K562 (cell line): Measurements from ENCODE around the gene SLC39A11. TPM values are rescaled to one million over a fixed set of nuclear protein-coding genes. Genes with fewer than 3 reads are reported as not detected.

Source experiments
- ATAC-seq: fragments of 200-7000 bp; cut with Tn5 transposase; 3 replicates; pipeline ENCODE4 v1.9.1; 2020; ENCODE audit warnings: moderate library complexity
- BruUV-seq: library from RNA; stranded (reverse); fragments of 400-500 nt; replicated peaks from 2 replicates; lab custom pipeline; 2021; lab: Mats Ljungman, UMichigan
- CTCF ChIA-PET: fragments of 300-600 bp; formaldehyde crosslinking; extraction: SDS; loops from one replicate; lab custom pipeline; 2021; ENCODE audit warnings: low intra/inter-chr PET ratio; lab: Yijun Ruan, JAX
- POLR2A ChIA-PET: fragments of 300-600, 350-650 bp; sonication (Branson Sonifier 250); formaldehyde crosslinking; extraction: SDS; loops from one replicate; lab custom pipeline; 2021; ENCODE audit warnings: antibody characterized with exemption, inconsistent platforms; lab: Yijun Ruan, JAX
- DNase-seq, 4 experiments: peaks; one replicate each; pipeline versions ENCODE4 v3.0.0 to v3.0.0-alpha.2; 2011 to 2018; ENCODE audit warnings: low spot score in 3 of 4, mixed read lengths in 3 of 4; ENCODE audit errors: extremely low read depth in 1 of 4
- FAIRE-seq: peaks from 2 replicates; lab custom pipeline; 2011; peaks lifted over from hg19 to GRCh38; lab: Jason Lieb, UNC
- H2AFZ ChIP-seq: 2 replicates; pipeline ENCODE4 v1.6.0; 2011; ENCODE audit warnings: low read depth, low read length, control low read depth, inconsistent platforms
- H3K27ac ChIP-seq: fragments of 200-600 bp; 3 replicates; pipeline ENCODE4 v1.8.0; 2011; ENCODE audit warnings: low read depth, mild to moderate bottlenecking, control low read depth, inconsistent platforms, low read length, moderate library complexity, mixed read lengths; ENCODE audit errors: extremely low read depth
- H3K27me3 ChIP-seq, 2 experiments: fragments of 300-600 bp in 1 of 2; 2 replicates in 1 of 2; 3 replicates in 1 of 2; pipeline versions ENCODE4 v1.6.0 to v1.8.0; 2011; ENCODE audit warnings: inconsistent platforms in 2 of 2, low read length in 2 of 2, mild to moderate bottlenecking in 1 of 2, mixed read lengths in 1 of 2, moderate library complexity in 1 of 2; ENCODE audit not compliant: control insufficient read depth in 2 of 2, insufficient read depth in 2 of 2
- H3K36me3 ChIP-seq: fragments of 300-600 bp; 3 replicates; pipeline ENCODE4 v1.8.0; 2011; ENCODE audit warnings: mild to moderate bottlenecking, low read length, inconsistent platforms; ENCODE audit not compliant: control insufficient read depth, insufficient read depth
- H3K4me1 ChIP-seq, 2 experiments: fragments of 200-600 bp in 1 of 2; replicated peaks in 1 of 2; 2 replicates in 1 of 2; 3 replicates in 1 of 2; pipeline versions ENCODE4 v1.5.1 to v1.8.0; 2011; ENCODE audit warnings: inconsistent platforms in 2 of 2, low read length in 2 of 2, mild to moderate bottlenecking in 1 of 2, mixed read lengths in 1 of 2, moderate library complexity in 1 of 2; ENCODE audit not compliant: control insufficient read depth in 2 of 2, insufficient read depth in 2 of 2
- H3K4me2 ChIP-seq: 2 replicates; pipeline ENCODE4 v1.6.1; 2011; ENCODE audit warnings: low read length, control low read depth, inconsistent platforms, mixed read lengths; ENCODE audit not compliant: insufficient read depth
- H3K4me3 ChIP-seq: fragments of 200-600 bp; sonication (generic), shearing (Covaris generic); 2 replicates; pipeline ENCODE4 v1.5.1; 2016; ENCODE audit warnings: control low read depth, inconsistent platforms
- H3K79me2 ChIP-seq: fragments of 200-600 bp; 3 replicates; pipeline ENCODE4 v1.8.0; 2011; ENCODE audit warnings: low read length, inconsistent platforms; ENCODE audit not compliant: control insufficient read depth, insufficient read depth
- H3K9ac ChIP-seq, 2 experiments: 2 replicates each; pipeline versions ENCODE4 v1.6.0 to v1.6.1; 2011; ENCODE audit warnings: low read depth in 2 of 2, low read length in 2 of 2, control low read depth in 1 of 2, inconsistent platforms in 1 of 2, mild to moderate bottlenecking in 1 of 2, mixed read lengths in 1 of 2; ENCODE audit not compliant: insufficient read depth in 1 of 2
- H3K9me1 ChIP-seq: one replicate; pipeline ENCODE4 v1.6.0; 2011; ENCODE audit warnings: inconsistent platforms, mild to moderate bottlenecking, low read length, moderate library complexity; ENCODE audit not compliant: control insufficient read depth, insufficient read depth
- H3K9me3 ChIP-seq: replicated peaks from 2 replicates; pipeline ENCODE4 v1.5.1; 2011; ENCODE audit warnings: low read depth, low read length, inconsistent platforms; ENCODE audit not compliant: control insufficient read depth, insufficient read depth
- H4K20me1 ChIP-seq: replicated peaks from 2 replicates; pipeline ENCODE4 v1.6.1; 2011; ENCODE audit warnings: low read length, inconsistent platforms, mixed read lengths; ENCODE audit not compliant: control insufficient read depth, insufficient read depth
- CBFA2T2 ChIP-seq: fragments of 450-650 bp; conservative IDR thresholded peaks from 2 replicates; pipeline ENCODE4 v1.6.1; 2017; ENCODE audit warnings: mild to moderate bottlenecking
- CREB5 ChIP-seq: fragments of 250-450 bp; sonication (Bioruptor Pico); IDR thresholded peaks from 2 replicates; pipeline ENCODE4 v1.5.0; 2020; ENCODE audit warnings: mild to moderate bottlenecking
- FUS ChIP-seq: fragments of 200-400 bp; formaldehyde crosslinking; optimal IDR thresholded peaks from 2 replicates; pipeline ENCODE3; 2017; ENCODE audit warnings: low read depth, low read length
- MTA3 ChIP-seq: fragments of 450-650 bp; formaldehyde crosslinking; IDR thresholded peaks from 2 replicates; pipeline ENCODE4 v1.6.1; 2017; ENCODE audit warnings: mild to moderate bottlenecking, borderline replicate concordance
- SMAD4 ChIP-seq: fragments of 250-450 bp; sonication (Bioruptor Pico); conservative IDR thresholded peaks from 2 replicates; pipeline ENCODE4 v1.8.0; 2021; ENCODE audit warnings: inconsistent platforms, mild to moderate bottlenecking, moderate library complexity
- SRSF7 ChIP-seq: fragments of 200-400 bp; formaldehyde crosslinking; optimal IDR thresholded peaks from 2 replicates; pipeline ENCODE3; 2017; ENCODE audit warnings: mild to moderate bottlenecking, low read depth, low read length
- ZNF41 ChIP-seq: fragments of 250-450 bp; sonication (Bioruptor Pico); conservative IDR thresholded peaks from 2 replicates; pipeline ENCODE4 v1.4.0; 2020; ENCODE audit warnings: mild to moderate bottlenecking
- WGBS: fragments of 100-300 bp; shearing (Covaris generic); methylation state at CpG from one replicate; pipeline ENCODE4 v1.1.6; 2016; ENCODE audit warnings: low coverage, mixed read lengths; ENCODE audit not compliant: insufficient coverage; ENCODE audit errors: missing lambda C conversion rate; 5-methylcytosine and 5-hydroxymethylcytosine counted together
- in situ Hi-C: fragments of 300-500 bp; cut with MboI; formaldehyde crosslinking; loops from 4 replicates; pipeline ENCODE4 v1.15.0; 2018; ENCODE audit warnings: inconsistent platforms, mixed read lengths
- intact Hi-C: fragments of 100-400 bp; cut with micrococcal nuclease; formaldehyde crosslinking; loops from 2 replicates; pipeline ENCODE4 v1.14.2; 2022
- polyA plus RNA-seq, 8 experiments: library from polyadenylated mRNA; depleted of rRNA in 4 of 8; stranded (reverse) in 5 of 8; unstranded in 3 of 8; fragments of >200 nt; fragmentation: Nextera tagmentation in 2 of 8; fragmentation: Illumina TruSeq in 1 of 8; extraction: Ambion mirVana in 2 of 8; extraction: Trizol in 1 of 8; gene quantifications; 2 replicates each; pipeline versions ENCODE4 v1.2.1 to v1.2.3, GENCODE V29; 2011 to 2014; ENCODE audit warnings: inconsistent platforms in 1 of 8, missing spikeins in 1 of 8
- total RNA-seq, 7 experiments: library from RNA; depleted of rRNA in 6 of 7; stranded (reverse); fragments of >200 nt in 6 of 7; fragmentation: Illumina TruSeq in 2 of 7; extraction: Trizol in 2 of 7; gene quantifications; 2 replicates each; pipeline versions ENCODE4 v1.2.1 to v1.2.3, GENCODE V29; 2011 to 2021; ENCODE audit warnings: low replicate concordance in 1 of 7
- TF ChIP-seq, protein P1 (sequence below), 2 experiments: fragments of 450-650 bp in 1 of 2; IDR thresholded peaks; 2 replicates each; pipeline ENCODE4 v1.6.1; 2011 to 2017; ENCODE audit warnings: low read depth in 2 of 2, antibody characterized with exemption in 1 of 2, borderline replicate concordance in 1 of 2, low read length in 1 of 2, mild to moderate bottlenecking in 1 of 2, mixed read lengths in 1 of 2; ENCODE audit not compliant: control insufficient read depth in 1 of 2

Gene SLC39A11
- total and polyA plus RNA-seq, 9 of the 15 experiments (the other 6 are each of a cell fraction or from before 2014, with no cell fraction given) = 10.5 to 26.4 (median 13.4) TPM

GRCh38 chr17:72972263-72972951, 120.1 kb downstream of the SLC39A11 start:
- Histone ChIP-seq H4K20me1 (no peaks in the 10 kb centered on the region), H3K79me2 (peaks cover 3% of the 10 kb centered on the region; the same call in 2 of the 3 replicates), H3K4me1 (peaks cover 7% of the 10 kb centered on the region in 2 experiments; a peak in 4 of 5 replicates), H3K36me3 (no peaks in the 10 kb centered on the region), H3K27ac (no peak overlapping the region), H3K4me2 (no peak overlapping the region), H3K9me1 (no peaks in the 10 kb centered on the region), H3K27me3 (no peaks in the 10 kb centered on the region), H3K9ac (no peak overlapping the region), H2AFZ (no peak overlapping the region), H3K4me3 (no peak overlapping the region), H3K9me3 (no peaks in the 10 kb centered on the region; the same call in 1 of the 2 replicates)
- FAIRE-seq (no peak), DNase-seq (no peak), ATAC-seq (no peak)
- in situ Hi-C loops (no loop called here), intact Hi-C loops (no loop called here)
- WGBS = 68% methylated on average over 9 of the region's 9 CpGs
- no TSS peak for BruUV-seq
- TF ChIP-seq CBFA2T2 = no peak
- no peak for TF ChIP-seq ZNF41 (CRISPR knock-in tag)
- no peak for TF ChIP-seq SRSF7
- no peak for TF ChIP-seq FUS
- no peak for TF ChIP-seq MTA3
- no peak for TF ChIP-seq CREB5 (CRISPR knock-in tag)
- TF ChIP-seq, protein P1, sequence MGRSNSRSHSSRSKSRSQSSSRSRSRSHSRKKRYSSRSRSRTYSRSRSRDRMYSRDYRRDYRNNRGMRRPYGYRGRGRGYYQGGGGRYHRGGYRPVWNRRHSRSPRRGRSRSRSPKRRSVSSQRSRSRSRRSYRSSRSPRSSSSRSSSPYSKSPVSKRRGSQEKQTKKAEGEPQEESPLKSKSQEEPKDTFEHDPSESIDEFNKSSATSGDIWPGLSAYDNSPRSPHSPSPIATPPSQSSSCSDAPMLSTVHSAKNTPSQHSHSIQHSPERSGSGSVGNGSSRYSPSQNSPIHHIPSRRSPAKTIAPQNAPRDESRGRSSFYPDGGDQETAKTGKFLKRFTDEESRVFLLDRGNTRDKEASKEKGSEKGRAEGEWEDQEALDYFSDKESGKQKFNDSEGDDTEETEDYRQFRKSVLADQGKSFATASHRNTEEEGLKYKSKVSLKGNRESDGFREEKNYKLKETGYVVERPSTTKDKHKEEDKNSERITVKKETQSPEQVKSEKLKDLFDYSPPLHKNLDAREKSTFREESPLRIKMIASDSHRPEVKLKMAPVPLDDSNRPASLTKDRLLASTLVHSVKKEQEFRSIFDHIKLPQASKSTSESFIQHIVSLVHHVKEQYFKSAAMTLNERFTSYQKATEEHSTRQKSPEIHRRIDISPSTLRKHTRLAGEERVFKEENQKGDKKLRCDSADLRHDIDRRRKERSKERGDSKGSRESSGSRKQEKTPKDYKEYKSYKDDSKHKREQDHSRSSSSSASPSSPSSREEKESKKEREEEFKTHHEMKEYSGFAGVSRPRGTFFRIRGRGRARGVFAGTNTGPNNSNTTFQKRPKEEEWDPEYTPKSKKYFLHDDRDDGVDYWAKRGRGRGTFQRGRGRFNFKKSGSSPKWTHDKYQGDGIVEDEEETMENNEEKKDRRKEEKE (IDR thresholded peaks at IDR 0.05; ENCODE audit: borderline replicate concordance in 1 of 2, control insufficient read depth in 1 of 2, low read depth in 2 of 2, low read length in 1 of 2) = no peak
- TF ChIP-seq SMAD4 = no peak
- POLR2A ChIA-PET = interaction anchor here (1.1 kb wide), 1 partner anchor 19 kb away, joined by 4 read pairs; no protein-coding TSS in a partner anchor
- CTCF ChIA-PET = no interaction called here
